Islet precursor cell (in vitro differentiated cells): ENCODE data around the gene ABT1.

ENCODE experiments used
- DNase-seq: peaks from one replicate; pipeline ENCODE4 v3.0.0-alpha.2; 2018

ABT1 gene

GRCh38 chr6:26575494-26575939, 21.2 kb upstream of the ABT1 start:
- no peak for DNase-seq

- no peak for DNase-seq
Measured at GRCh38 chr6:26576407-26576843, 20.3 kb upstream of the ABT1 start.

GRCh38 chr6:26576929-26577719, 19.6 kb upstream of the ABT1 start:
- peak; percentile 78 for DNase-seq

GRCh38 chr6:26577720-26578072, 19.1 kb upstream of the ABT1 start:
- DNase-seq, result no peak

- no peak for DNase-seq
Measured at GRCh38 chr6:26578279-26578678, 18.5 kb upstream of the ABT1 start.

- DNase-seq, result no peak
Measured at GRCh38 chr6:26578741-26579140, 18.0 kb upstream of the ABT1 start.

DNA sequence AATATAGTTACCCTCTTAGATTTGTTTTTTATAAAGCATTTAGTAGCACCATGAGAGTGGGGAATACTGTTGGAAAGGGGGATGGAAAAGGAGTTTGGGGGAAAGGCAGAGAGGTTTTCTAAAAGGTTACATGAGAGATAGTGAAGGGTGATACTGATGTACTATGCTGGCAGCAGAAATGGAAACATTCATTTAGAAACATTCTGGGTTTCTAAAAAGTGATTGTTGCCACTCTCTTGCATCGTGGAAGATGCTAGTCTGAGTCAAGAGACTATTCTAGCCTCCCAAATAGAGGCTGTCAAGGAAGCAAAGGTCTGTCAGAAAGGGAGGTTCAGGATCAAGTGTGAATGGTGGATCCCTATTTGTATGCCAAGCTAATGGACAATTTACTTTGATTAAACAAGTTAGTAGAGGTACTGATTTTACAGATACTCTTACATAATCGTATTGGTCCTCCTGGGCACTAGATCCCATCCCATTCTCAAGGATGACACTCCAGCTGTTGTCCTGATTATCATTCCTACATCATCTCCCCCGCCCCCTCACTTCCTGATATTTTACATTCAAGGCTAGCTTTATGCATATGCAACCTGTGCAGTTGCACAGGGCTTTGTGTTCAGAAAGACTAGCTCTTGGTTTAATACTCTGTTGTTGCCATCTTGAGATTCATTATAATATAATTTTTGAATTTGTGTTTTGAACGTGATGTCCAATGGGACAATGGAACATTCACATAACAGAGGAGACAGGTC, 15.4 kb upstream of the ABT1 start:
- DNase-seq, result no peak

GRCh38 chr6:26588965-26589364, 7.8 kb upstream of the ABT1 start:
- DNase-seq, result no peak

- no peak for DNase-seq
Measured at GRCh38 chr6:26592649-26593048, 4.1 kb upstream of the ABT1 start.

GRCh38 chr6:26593278-26594130, 3.2 kb upstream of the ABT1 start:
- DNase-seq, result no peak

DNA sequence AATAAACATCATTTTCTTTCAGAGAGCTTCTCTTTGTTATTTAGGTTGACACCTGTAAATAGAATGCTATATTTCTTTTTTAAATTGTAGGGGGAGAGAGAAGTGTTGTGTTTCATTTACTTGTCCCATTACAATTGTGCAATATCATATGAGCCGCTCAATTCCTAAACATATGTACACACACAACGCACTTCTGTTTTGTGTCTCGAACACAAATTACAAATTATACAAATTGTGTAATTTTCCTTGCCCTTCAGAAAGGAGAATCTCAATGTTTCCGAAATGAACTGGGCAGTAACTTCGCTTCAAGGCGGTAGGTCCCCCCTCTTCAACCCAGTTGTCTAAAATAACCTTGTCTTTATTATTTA, 2.6 kb upstream of the ABT1 start:
- no peak for DNase-seq

DNA sequence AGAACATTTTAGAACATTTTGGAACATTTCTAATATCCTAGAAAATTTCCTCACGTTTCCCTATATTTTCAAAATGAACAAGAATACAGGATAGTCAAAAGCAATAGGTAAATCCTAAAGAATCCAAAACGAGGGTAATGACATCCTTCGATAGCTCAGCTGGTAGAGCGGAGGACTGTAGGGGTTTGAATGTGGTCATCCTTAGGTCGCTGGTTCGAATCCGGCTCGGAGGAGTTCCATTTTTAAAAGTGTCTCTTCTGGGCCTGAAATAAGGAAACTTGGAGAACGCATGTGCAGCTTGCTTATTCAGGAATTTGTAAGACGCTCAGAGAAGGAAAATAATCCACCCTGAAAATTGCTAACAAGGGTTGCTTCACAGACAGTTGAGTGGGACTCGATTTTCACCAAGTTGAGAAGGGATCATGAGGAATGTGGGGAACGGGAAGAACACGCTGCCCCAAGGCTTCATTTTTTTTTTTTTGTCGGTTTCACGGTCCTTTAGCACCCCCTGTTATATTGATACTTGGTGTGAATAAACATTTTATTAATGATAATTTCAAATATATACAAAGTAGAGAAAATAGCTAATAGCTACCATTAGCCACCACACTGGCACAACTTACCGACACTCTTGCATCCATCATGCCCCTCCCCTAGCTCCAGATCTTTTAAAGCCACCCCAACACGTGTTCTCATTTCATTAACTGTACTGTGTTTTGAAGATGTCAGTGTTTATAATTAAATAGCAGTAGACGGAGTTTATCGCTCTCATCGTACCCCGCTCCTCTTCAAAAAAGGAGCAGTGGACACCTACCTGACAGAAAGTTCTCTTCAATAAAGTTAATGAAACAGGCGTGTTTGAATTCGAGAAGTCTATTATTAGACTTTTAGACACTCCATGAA, 1.8 kb upstream of the ABT1 start:
- DNase-seq, result peak; percentile 75

DNA sequence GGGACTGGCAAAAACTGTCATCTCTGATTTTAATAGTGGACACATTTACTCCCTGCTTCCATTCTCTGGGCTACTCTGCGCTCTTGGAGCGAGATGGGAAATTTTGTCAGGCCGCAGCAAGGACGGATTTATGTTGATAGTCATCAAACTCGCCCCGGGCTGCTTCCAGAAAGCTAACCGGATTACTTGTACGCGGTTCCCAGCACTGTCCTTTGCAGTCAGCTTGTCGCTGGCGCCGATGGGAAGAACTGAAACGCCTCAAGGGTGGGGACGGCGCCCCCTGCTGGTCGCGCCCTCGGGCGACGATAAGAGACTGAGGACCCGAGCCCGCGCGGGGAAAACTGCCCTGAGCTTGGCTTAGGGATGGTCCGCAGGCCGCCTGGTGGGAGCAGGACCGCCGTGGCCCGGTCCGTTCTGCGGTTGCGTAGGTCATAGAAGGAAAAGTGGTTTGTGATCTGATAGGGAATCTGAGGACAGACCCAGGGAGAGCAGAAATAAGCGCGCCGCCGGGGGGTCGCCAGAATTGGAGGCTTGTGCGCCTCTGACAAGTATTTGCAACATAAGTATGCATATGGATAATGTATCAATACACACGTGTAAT, 984 bp upstream of the ABT1 start:
- peak; percentile 97 for DNase-seq

GRCh38 chr6:26597389-26597766, 625 bp downstream of the ABT1 start:
- DNase-seq, result no peak

DNA sequence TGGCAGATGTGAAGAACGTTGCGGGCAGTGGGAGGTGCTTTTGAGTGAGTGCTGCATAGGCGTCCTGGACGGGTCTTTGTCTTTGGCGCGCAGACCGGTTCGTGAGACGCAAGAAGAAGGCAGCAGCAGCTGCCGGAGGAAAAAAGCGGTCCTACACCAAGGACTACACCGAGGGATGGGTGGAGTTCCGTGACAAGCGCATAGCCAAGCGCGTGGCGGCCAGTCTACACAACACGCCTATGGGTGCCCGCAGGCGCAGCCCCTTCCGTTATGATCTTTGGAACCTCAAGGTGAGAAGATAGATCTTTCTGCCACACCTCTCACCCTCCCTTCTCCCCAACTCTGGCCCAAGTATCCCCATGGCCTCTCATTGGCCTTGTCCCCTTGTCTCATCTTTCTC, 1.1 kb downstream of the ABT1 start:
- DNase-seq, result no peak

GRCh38 chr6:26598267-26598666, 1.5 kb downstream of the ABT1 start:
- no peak for DNase-seq

GRCh38 chr6:26599134-26599533, 2.4 kb downstream of the ABT1 start:
- DNase-seq, result no peak

DNA sequence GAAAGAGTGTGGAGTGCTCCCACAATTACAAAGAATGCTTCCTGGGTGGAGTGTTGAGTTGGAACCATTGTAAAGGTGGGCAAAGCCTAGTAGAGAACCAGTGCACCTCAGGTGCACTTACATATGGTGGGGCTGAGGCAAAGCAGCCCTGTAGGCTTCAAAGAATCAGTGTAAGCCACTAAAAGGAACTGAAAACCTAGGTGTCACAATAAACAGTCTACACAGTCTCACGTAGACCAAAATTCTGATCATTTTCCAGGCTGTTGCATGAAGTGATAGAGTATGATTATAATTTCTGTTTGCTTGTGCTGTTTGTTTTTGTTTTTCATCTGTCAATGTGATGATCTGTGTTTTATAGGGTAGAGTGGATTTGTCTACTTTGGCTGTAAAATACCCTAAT, 2.8 kb downstream of the ABT1 start:
- DNase-seq, result no peak

DNA sequence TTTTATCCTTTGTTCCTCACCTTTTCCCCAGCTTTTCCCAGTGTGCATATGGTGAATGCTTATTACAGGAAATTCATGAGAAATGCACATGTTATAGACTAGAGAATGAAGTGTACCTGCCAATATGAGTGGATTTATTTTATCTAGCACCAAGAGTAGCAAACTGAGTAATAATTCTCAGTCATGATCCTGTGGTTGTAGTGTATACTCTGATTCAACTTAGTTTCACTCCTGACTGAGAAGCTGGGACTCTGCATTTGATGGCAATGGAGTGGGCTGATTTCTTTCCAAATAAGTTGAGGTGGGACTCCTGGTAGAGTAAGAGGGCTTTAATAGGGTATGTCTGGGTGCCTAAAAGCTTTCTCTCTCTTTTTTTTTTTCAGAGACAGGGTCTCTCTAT, 4.0 kb downstream of the ABT1 start:
- DNase-seq, result no peak

DNA sequence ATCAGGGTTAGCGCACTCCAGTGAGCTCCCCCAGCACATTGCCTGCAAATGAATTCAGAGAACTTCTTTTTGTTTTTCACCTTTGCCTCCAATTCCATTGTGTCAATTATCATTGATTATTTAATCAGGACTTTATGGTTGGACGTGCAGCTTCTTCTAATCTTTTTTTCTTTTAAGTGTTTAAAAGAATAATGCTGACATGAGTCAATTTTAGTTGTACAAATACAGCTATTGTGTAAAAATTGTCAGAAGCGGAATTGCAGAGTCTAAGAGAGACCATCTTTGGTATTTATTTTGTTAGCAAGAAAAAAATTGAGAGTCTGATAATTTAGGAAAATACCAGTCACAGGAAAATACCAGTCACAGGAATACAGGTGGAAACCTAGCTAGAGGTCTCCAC, 5.5 kb downstream of the ABT1 start:
- DNase-seq, result no peak

DNA sequence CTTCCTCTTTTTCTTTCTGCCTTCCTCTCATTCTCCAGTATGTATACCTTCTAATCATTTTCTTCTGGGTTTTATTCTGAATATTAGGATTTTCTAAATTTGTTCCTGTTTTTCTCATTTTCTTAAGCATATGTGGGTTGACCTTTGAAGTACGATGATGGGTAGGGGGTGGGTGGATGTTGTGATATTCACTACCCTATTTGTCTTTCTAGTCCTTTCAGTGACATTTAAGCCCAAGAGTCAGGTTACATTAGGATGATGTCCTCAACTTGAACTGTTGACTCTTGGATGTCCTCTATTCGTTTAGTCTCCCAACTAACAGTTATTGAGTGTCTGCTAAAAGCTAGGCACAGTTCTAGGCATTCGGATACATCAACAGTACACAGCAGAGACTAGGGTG, 7.3 kb downstream of the ABT1 start:
- DNase-seq, result no peak

DNA sequence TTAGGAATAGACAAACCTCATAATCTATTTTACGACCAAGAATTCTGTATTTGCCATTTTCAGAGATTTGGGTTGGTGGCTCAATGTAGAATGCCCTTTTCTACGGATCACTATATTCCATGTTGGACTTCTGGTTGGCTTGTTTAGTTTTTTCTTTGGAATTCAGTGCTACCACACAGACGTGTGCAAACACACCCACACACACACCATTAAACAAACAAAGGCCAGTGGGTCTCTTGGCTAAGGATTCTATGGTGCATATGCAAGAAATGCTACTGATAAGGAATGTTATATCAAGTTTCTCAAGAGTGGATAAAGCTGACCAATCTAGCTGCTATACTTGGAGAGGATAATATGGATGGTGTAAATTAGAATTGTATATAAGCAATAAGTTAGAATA, 8.0 kb downstream of the ABT1 start:
- DNase-seq, result no peak
